ENCODE data around the gene SPATA24. TPM values are rescaled to one million over a fixed set of nuclear protein-coding genes. Genes with fewer than 3 reads are reported as not detected.
"Not testable (repeated sequence)": the region's sequence is repeated elsewhere in the genome, so short reads cannot be mapped to it uniquely, and the experiment has no call there.

Gene SPATA24
- polyA plus RNA-seq, 1 donor from 2014 or later, result 4.7 TPM

- H3K4me1 Mint-ChIP-seq, result peaks cover 19 to 33% (median 22%) of the 10 kb centered on the region in 3 donors
Measured at GRCh38 chr5:139394654-139395566, 9.0 kb downstream of the SPATA24 start, which contains the start of gene PROB1. Gene PROB1 (minus strand): TSS chr5:139395104. CDS start chr5:139395081, 23 bp downstream.

GRCh38 chr5:139394123-139394653 lies 9.7 kb downstream of the SPATA24 start:
- peak overlapping the region in 1 of 3 donors; percentile 96 for H3K27ac Mint-ChIP-seq
- no peaks in the 10 kb centered on the region for H3K27me3 Mint-ChIP-seq
- H3K4me3 Mint-ChIP-seq, result peak overlapping the region; percentile 77 to 96 (median 86)
- no peaks in the 10 kb centered on the region for H3K9me3 Mint-ChIP-seq
- H3K36me3 Mint-ChIP-seq, result peaks cover 2% of the 10 kb centered on the region
- H3K4me1 Mint-ChIP-seq, result peaks cover 23 to 36% (median 25%) of the 10 kb centered on the region in 3 donors

More at GRCh38 chr5:139394654-139395566, 9.0 kb downstream of the SPATA24 start, which contains the start of gene PROB1:
- no peaks in the 10 kb centered on the region for H3K9me3 Mint-ChIP-seq
- no peaks in the 10 kb centered on the region for H3K27me3 Mint-ChIP-seq
- peaks cover 2% of the 10 kb centered on the region for H3K36me3 Mint-ChIP-seq
- H3K4me3 Mint-ChIP-seq, result peak within 1 kb of the TSS; percentile 77 to 96 (median 90)
- peak within 1 kb of the TSS in 1 of 3 donors; percentile 96 for H3K27ac Mint-ChIP-seq

GRCh38 chr5:139393497-139394122 lies 10.3 kb downstream of the SPATA24 start:
- Mint-ChIP-seq H3K4me3 (peak overlapping the region; percentile 82 to 96 (median 94)), H3K27ac (peak overlapping the region; percentile 53 to 96 (median 88)), H3K27me3 (no peaks in the 10 kb centered on the region), H3K9me3 (no peaks in the 10 kb centered on the region), H3K36me3 (peaks cover 2% of the 10 kb centered on the region), H3K4me1 (peaks cover 24 to 36% (median 27%) of the 10 kb centered on the region in 3 donors)

- Mint-ChIP-seq H3K36me3 (peaks cover 2% of the 10 kb centered on the region), H3K27me3 (no peaks in the 10 kb centered on the region), H3K9me3 (no peaks in the 10 kb centered on the region), H3K4me3 (peak overlapping the region; percentile 82 to 96 (median 94)), H3K4me1 (peaks cover 30 to 40% (median 34%) of the 10 kb centered on the region in 3 donors), H3K27ac (peak overlapping the region; percentile 53 to 96 (median 88))
Measured at GRCh38 chr5:139392678-139393496, 11.0 kb downstream of the SPATA24 start.

GRCh38 chr5:139392324-139392677 lies 11.6 kb downstream of the SPATA24 start:
- Mint-ChIP-seq H3K36me3 (peaks cover 2% of the 10 kb centered on the region), H3K27me3 (no peaks in the 10 kb centered on the region), H3K4me3 (peak overlapping the region; percentile 82 to 96 (median 94)), H3K4me1 (peaks cover 33 to 37% (median 37%) of the 10 kb centered on the region in 3 donors), H3K9me3 (no peaks in the 10 kb centered on the region), H3K27ac (peak overlapping the region in 2 of 3 donors; percentile 88 to 96)

GRCh38 chr5:139391570-139392323 lies 12.1 kb downstream of the SPATA24 start:
- Mint-ChIP-seq H3K4me3 (peak overlapping the region; percentile 82 to 94 (median 88)), H3K27me3 (no peaks in the 10 kb centered on the region), H3K9me3 (no peaks in the 10 kb centered on the region), H3K27ac (peak overlapping the region; percentile 93 to 98 (median 97)), H3K4me1 (peaks cover 33 to 37% (median 35%) of the 10 kb centered on the region in 3 donors), H3K36me3 (peaks cover 2% of the 10 kb centered on the region)

GRCh38 chr5:139390639-139391569 lies 13.0 kb downstream of the SPATA24 start:
- no peaks in the 10 kb centered on the region for H3K9me3 Mint-ChIP-seq
- H3K27ac Mint-ChIP-seq, result peak overlapping the region; percentile 97 to 99 (median 98)
- peak overlapping the region; percentile 82 to 94 (median 88) for H3K4me3 Mint-ChIP-seq
- no peaks in the 10 kb centered on the region for H3K27me3 Mint-ChIP-seq
- H3K36me3 Mint-ChIP-seq, result no peaks in the 10 kb centered on the region
- H3K4me1 Mint-ChIP-seq, result peaks cover 28 to 43% (median 43%) of the 10 kb centered on the region in 3 donors

- peaks cover 36 to 52% (median 52%) of the 10 kb centered on the region in 3 donors for H3K4me1 Mint-ChIP-seq
- no peaks in the 10 kb centered on the region for H3K9me3 Mint-ChIP-seq
- H3K27me3 Mint-ChIP-seq, result no peaks in the 10 kb centered on the region
- peak within 1 kb of the TSS; percentile 97 to 99 (median 98) for H3K27ac Mint-ChIP-seq
- H3K36me3 Mint-ChIP-seq, result no peaks in the 10 kb centered on the region
- peak within 1 kb of the TSS; percentile 82 to 98 (median 93) for H3K4me3 Mint-ChIP-seq
Measured at GRCh38 chr5:139389701-139390638, 13.9 kb downstream of the SPATA24 start, which contains the start of gene MZB1. Gene MZB1 (minus strand): TSS chr5:139389913. CDS start chr5:139389856, 57 bp downstream.

- H3K4me3 Mint-ChIP-seq, result peak overlapping the region; percentile 82 to 98 (median 93)
- H3K9me3 Mint-ChIP-seq, result no peaks in the 10 kb centered on the region
- H3K36me3 Mint-ChIP-seq, result no peaks in the 10 kb centered on the region
- peak overlapping the region; percentile 91 to 98 (median 97) for H3K27ac Mint-ChIP-seq
- H3K27me3 Mint-ChIP-seq, result no peaks in the 10 kb centered on the region
- H3K4me1 Mint-ChIP-seq, result peaks cover 44 to 64% (median 62%) of the 10 kb centered on the region in 3 donors
Measured at GRCh38 chr5:139388198-139388821, 15.6 kb downstream of the SPATA24 start.

GRCh38 chr5:139387611-139388197 lies 16.2 kb downstream of the SPATA24 start:
- Mint-ChIP-seq H3K36me3 (no peaks in the 10 kb centered on the region), H3K4me3 (peak overlapping the region; percentile 82 to 98 (median 93)), H3K9me3 (no peaks in the 10 kb centered on the region), H3K27ac (peak overlapping the region; percentile 91 to 98 (median 97)), H3K4me1 (peaks cover 44 to 66% (median 63%) of the 10 kb centered on the region in 3 donors), H3K27me3 (no peaks in the 10 kb centered on the region)

GRCh38 chr5:139386956-139387355 lies 16.9 kb downstream of the SPATA24 start:
- H3K9me3 Mint-ChIP-seq, H3K27me3 Mint-ChIP-seq, H3K36me3 Mint-ChIP-seq: not testable (repeated sequence)
- Mint-ChIP-seq H3K4me3 (peak overlapping the region; percentile 58 to 82 (median 70)), H3K4me1 (peaks cover 50 to 73% (median 71%) of the 10 kb centered on the region in 3 donors), H3K27ac (peak overlapping the region; percentile 90 to 98 (median 97))

All from IgD-negative memory B cell (primary cell).